GM18502 (cell line): ENCODE measurements around the gene ULBP2.
"Not testable (repeated sequence)": the region's sequence is repeated elsewhere in the genome, so short reads cannot be mapped to it uniquely, and the experiment has no call there.

Experiments used
- ATAC-seq: cut with Tn5 transposase; IDR thresholded peaks from one replicate; pipeline ENCODE4 v1.9.1; 2021; ENCODE audit warnings: mild to moderate bottlenecking; ENCODE audit not compliant: unreplicated experiment, poor library complexity

The ULBP2 gene

GRCh38 chr6:149964308-149965193 lies 22.7 kb downstream of the ULBP2 start:
- no peak for ATAC-seq

- ATAC-seq, result no peak
These were observed 23.6 kb downstream of the ULBP2 start for GRCh38 chr6:149965194-149966020.

- not testable (repeated sequence) for ATAC-seq
These were observed 24.5 kb downstream of the ULBP2 start for GRCh38 chr6:149966319-149966718.

GRCh38 chr6:149967591-149967990 lies 25.8 kb downstream of the ULBP2 start:
- no peak for ATAC-seq

GRCh38 chr6:149967999-149968398 lies 26.2 kb downstream of the ULBP2 start:
- ATAC-seq, result not testable (repeated sequence)

GRCh38 chr6:149968909-149969308 lies 27.1 kb downstream of the ULBP2 start:
- not testable (repeated sequence) for ATAC-seq

GRCh38 chr6:149969635-149970034 lies 27.8 kb downstream of the ULBP2 start:
- no peak for ATAC-seq

- ATAC-seq, result not testable (repeated sequence)
These were observed 32.6 kb downstream of the ULBP2 start for GRCh38 chr6:149974394-149974793.

- no peak for ATAC-seq
These were observed 33.0 kb downstream of the ULBP2 start for GRCh38 chr6:149974825-149975224.

- ATAC-seq, result no peak
These were observed 33.6 kb downstream of the ULBP2 start for GRCh38 chr6:149975400-149975799.

GRCh38 chr6:149977221-149977620 lies 35.4 kb downstream of the ULBP2 start:
- ATAC-seq, result no peak

- ATAC-seq, result no peak
These were observed 36.8 kb downstream of the ULBP2 start for GRCh38 chr6:149978610-149979009.

- ATAC-seq, result no peak
These were observed 37.5 kb downstream of the ULBP2 start for GRCh38 chr6:149979293-149979692.

- ATAC-seq, result no peak
These were observed 41.3 kb downstream of the ULBP2 start for GRCh38 chr6:149983145-149983544.

GRCh38 chr6:149984773-149985172 lies 43.0 kb downstream of the ULBP2 start:
- ATAC-seq, result no peak

GRCh38 chr6:149985481-149985937 lies 43.7 kb downstream of the ULBP2 start:
- ATAC-seq, result no peak

GRCh38 chr6:149987602-149988107 lies 45.8 kb downstream of the ULBP2 start:
- no peak for ATAC-seq

- no peak for ATAC-seq
These were observed 46.9 kb downstream of the ULBP2 start for GRCh38 chr6:149988550-149989346.

GRCh38 chr6:149990212-149990660 lies 48.4 kb downstream of the ULBP2 start:
- no peak for ATAC-seq
